WTC11 (cell line): ENCODE results near the gene SPEN.

Source experiments
- CTCF ChIP-seq: fragments of 200-600 bp; IDR thresholded peaks from 2 replicates; pipeline ENCODE4 v1.8.0; 2022; ENCODE audit warnings: antibody characterized with exemption
- NFYB ChIP-seq: sonication (generic); formaldehyde crosslinking; conservative IDR thresholded peaks from 2 replicates; pipeline ENCODE4 v1.8.0; 2022; ENCODE audit warnings: low read depth, missing genetic modification reagents
- ZBTB21 ChIP-seq: sonication (generic); formaldehyde crosslinking; IDR thresholded peaks from 2 replicates; pipeline ENCODE4 v1.8.1; 2023; ENCODE audit warnings: mild to moderate bottlenecking, missing genetic modification reagents, borderline replicate concordance

DNA sequence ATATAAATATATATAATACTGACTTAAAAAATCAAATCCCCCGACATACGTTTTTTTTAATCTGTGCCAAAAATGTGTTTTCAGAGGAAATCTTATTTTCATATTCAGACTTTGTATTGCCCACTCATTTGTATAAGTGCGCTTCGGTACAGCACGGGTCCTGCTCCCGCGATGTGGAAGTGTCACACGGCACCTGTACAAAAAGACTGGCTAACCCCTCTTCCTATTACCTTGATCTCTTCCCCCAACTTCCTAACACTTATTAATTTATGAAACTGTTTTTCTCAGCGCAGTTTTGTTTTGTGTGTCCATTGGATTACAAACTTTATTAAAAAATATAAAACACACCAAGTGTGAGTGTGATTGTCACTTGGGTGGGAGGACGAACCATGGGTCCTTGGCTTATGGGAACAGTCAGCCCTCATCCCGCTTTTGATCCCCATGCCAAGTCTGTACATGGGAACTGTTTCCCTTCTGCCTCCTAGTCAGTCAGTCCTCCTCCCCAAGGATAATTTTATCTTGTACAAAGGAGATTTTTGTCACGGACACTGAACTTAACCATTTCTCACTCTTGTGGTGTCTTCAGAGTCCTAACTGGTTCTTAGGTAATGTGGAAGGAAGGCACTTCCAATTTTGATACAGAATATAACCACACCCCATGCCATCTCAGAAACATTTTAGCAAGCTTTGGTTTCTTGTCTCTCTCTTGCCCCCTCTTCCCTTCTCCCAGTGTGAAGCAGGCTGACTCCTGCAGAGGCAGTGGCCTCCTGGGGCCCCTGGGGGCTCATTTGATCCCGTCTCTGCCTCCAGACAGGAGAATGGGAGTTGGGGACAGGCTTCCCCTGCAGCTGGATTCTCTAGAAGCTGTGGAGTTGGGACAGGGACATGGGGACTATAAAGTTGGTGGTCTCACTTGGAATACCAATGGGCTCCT lies 92.9 kb downstream of the SPEN start:
- TF ChIP-seq CTCF, result no peak
- no peak for TF ChIP-seq ZBTB21
- TF ChIP-seq NFYB (CRISPR knock-in tag), result no peak
